ENCODE measurements around the gene GNA12.

GNA12 gene

DNA sequence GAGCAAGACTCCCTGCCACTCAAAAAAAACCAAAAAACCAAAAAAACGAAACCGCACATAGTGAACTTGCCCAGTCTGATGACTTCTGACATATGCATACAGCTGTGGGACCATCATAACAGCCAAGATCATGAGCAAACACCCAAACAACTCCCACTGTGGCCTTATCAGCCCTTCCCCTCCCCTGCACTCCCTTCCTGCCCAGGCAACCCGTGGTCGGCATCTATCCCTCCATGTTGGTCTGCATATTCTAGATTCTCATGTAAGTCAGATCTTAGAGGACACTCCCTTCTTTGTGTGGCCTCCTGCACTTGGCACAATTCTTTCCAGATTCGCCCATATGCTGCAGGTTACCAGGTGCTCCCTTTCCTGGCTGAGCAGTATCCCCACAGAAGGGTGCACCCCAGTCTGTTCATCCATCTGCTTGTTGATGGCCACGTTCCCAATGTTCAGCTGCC is 72.8 kb downstream of the GNA12 start:
- no peaks in the 10 kb centered on the region for H3F3A ChIP-seq (ENCODE audit: insufficient read depth, low read length)
- H4K20me1 ChIP-seq (ENCODE audit: insufficient read depth, low read length), result no peaks in the 10 kb centered on the region
- no peak overlapping the region for H3K27ac ChIP-seq (ENCODE audit: low read length)
- no peak overlapping the region for H3K4me2 ChIP-seq (ENCODE audit: low read depth, low read length)
- H3K27me3 ChIP-seq (replicated peaks; ENCODE audit: insufficient read depth, low read length), result no peaks in the 10 kb centered on the region
- no peak for DNase-seq
- peaks cover 12% of the 10 kb centered on the region for H3K4me1 ChIP-seq (ENCODE audit: low read length)
- no peaks in the 10 kb centered on the region for H3K36me3 ChIP-seq (replicated peaks; ENCODE audit: insufficient read depth, low read length)
- no peak overlapping the region for H3K9ac ChIP-seq (ENCODE audit: low read length)
- H3K79me2 ChIP-seq (ENCODE audit: low read length), result no peaks in the 10 kb centered on the region
- H3K9me3 ChIP-seq (replicated peaks; ENCODE audit: insufficient read depth, low read length), result no peaks in the 10 kb centered on the region
- TF ChIP-seq CTCF (IDR thresholded peaks at IDR 0.05; ENCODE audit: low read length) (no peak), EZH2phosphoT487 (IDR thresholded peaks at IDR 0.05; ENCODE audit: low read length) (no peak), EZH2 (optimal IDR thresholded peaks at IDR 0.05; ENCODE audit: low read depth, low read length) (no peak)
- H3K4me3 ChIP-seq (ENCODE audit: low read length), result no peak overlapping the region
- H2AFZ ChIP-seq (ENCODE audit: low read length), result no peak overlapping the region
- H3K9me2 ChIP-seq (replicated peaks; ENCODE audit: insufficient read depth, low read length), result no peaks in the 10 kb centered on the region

DNA sequence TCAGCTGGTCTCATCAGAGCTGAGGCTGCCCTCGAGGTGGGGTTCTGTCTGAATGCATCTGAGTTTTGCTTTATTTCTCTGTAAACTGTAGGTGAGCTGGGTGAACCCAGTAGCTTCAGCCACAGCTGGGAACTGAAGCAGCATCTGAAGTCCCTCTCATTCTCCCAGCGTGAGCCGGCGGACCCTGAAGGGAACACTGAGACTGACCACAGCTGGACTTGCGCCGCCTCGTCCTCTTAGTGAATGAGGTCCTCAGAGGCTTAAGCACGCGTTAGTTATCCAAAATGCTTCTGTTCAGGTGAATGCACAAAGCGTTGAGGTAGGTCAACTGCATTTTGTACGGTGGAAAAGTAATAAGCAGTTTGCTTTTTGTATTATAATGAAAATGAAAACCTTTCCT is 79.5 kb downstream of the GNA12 start:
- Histone ChIP-seq H3F3A (ENCODE audit: insufficient read depth, low read length) (no peaks in the 10 kb centered on the region), H3K36me3 (replicated peaks; ENCODE audit: insufficient read depth, low read length) (no peaks in the 10 kb centered on the region), H4K20me1 (ENCODE audit: insufficient read depth, low read length) (no peaks in the 10 kb centered on the region), H3K4me3 (ENCODE audit: low read length) (no peak overlapping the region), H2AFZ (ENCODE audit: low read length) (no peak overlapping the region), H3K9ac (ENCODE audit: low read length) (no peak overlapping the region), H3K27ac (ENCODE audit: low read length) (no peak overlapping the region), H3K4me1 (ENCODE audit: low read length) (no peaks in the 10 kb centered on the region), H3K27me3 (replicated peaks; ENCODE audit: insufficient read depth, low read length) (no peaks in the 10 kb centered on the region), H3K79me2 (ENCODE audit: low read length) (no peaks in the 10 kb centered on the region), H3K4me2 (ENCODE audit: low read depth, low read length) (no peak overlapping the region), H3K9me2 (replicated peaks; ENCODE audit: insufficient read depth, low read length) (no peaks in the 10 kb centered on the region), H3K9me3 (replicated peaks; ENCODE audit: insufficient read depth, low read length) (no peaks in the 10 kb centered on the region)
- DNase-seq, result no peak
- TF ChIP-seq EZH2phosphoT487 (IDR thresholded peaks at IDR 0.05; ENCODE audit: low read length) (no peak), CTCF (IDR thresholded peaks at IDR 0.05; ENCODE audit: low read length) (no peak), EZH2 (optimal IDR thresholded peaks at IDR 0.05; ENCODE audit: low read depth, low read length) (no peak)

- H4K20me1 ChIP-seq (ENCODE audit: insufficient read depth, low read length), result no peaks in the 10 kb centered on the region
- no peak overlapping the region for H2AFZ ChIP-seq (ENCODE audit: low read length)
- no peak overlapping the region for H3K4me3 ChIP-seq (ENCODE audit: low read length)
- no peaks in the 10 kb centered on the region for H3K27me3 ChIP-seq (replicated peaks; ENCODE audit: insufficient read depth, low read length)
- H3K79me2 ChIP-seq (ENCODE audit: low read length), result no peaks in the 10 kb centered on the region
- no peak overlapping the region for H3K4me2 ChIP-seq (ENCODE audit: low read depth, low read length)
- H3K4me1 ChIP-seq (ENCODE audit: low read length), result peaks cover 2% of the 10 kb centered on the region
- no peaks in the 10 kb centered on the region for H3K9me2 ChIP-seq (replicated peaks; ENCODE audit: insufficient read depth, low read length)
- H3K36me3 ChIP-seq (replicated peaks; ENCODE audit: insufficient read depth, low read length), result no peaks in the 10 kb centered on the region
- no peaks in the 10 kb centered on the region for H3K9me3 ChIP-seq (replicated peaks; ENCODE audit: insufficient read depth, low read length)
- H3K9ac ChIP-seq (ENCODE audit: low read length), result no peak overlapping the region
- H3F3A ChIP-seq (ENCODE audit: insufficient read depth, low read length), result peaks cover 2% of the 10 kb centered on the region
- TF ChIP-seq CTCF (IDR thresholded peaks at IDR 0.05; ENCODE audit: low read length), result no peak
- TF ChIP-seq EZH2phosphoT487 (IDR thresholded peaks at IDR 0.05; ENCODE audit: low read length), result no peak
- TF ChIP-seq EZH2 (optimal IDR thresholded peaks at IDR 0.05; ENCODE audit: low read depth, low read length), result no peak
- no peak for DNase-seq
- no peak overlapping the region for H3K27ac ChIP-seq (ENCODE audit: low read length)
Observed at GRCh38 chr7:2763597-2763996, 80.5 kb downstream of the GNA12 start.

Data from MM.1S (cell line).